ENCODE data around the gene NEIL1. TPM values are rescaled to one million over a fixed set of nuclear protein-coding genes. Genes with fewer than 3 reads are reported as not detected.
A peak's percentile ranks its signal among the peaks of the same experiment; 100 is the strongest.

The NEIL1 gene
- total RNA-seq, 1 donor, result 3.6 TPM

GRCh38 chr15:75361989-75362641 is 15.3 kb downstream of the NEIL1 start:
- Histone ChIP-seq H3K9me3 (ENCODE audit: low read depth, low read length) (no peaks in the 10 kb centered on the region), H3K79me2 (ENCODE audit: insufficient read depth, low read length) (no peaks in the 10 kb centered on the region), H3K27ac (ENCODE audit: low read depth, low read length) (no peak overlapping the region), H2AFZ (ENCODE audit: low read length) (no peak overlapping the region), H3K4me3 (ENCODE audit: insufficient read depth, low read length) (no peak overlapping the region), H3K4me2 (ENCODE audit: insufficient read depth, low read length) (no peak overlapping the region), H4K20me1 (ENCODE audit: insufficient read depth, low read length) (peaks cover 4% of the 10 kb centered on the region), H3K4me1 (ENCODE audit: insufficient read depth, low read length) (peaks cover under 1% of the 10 kb centered on the region), H3K27me3 (ENCODE audit: insufficient read depth, low read length) (no peaks in the 10 kb centered on the region), H3K36me3 (ENCODE audit: insufficient read depth, low read length) (peaks cover 67% of the 10 kb centered on the region)
- no peak for TF ChIP-seq CTCF (IDR thresholded peaks at IDR 0.05; ENCODE audit: extremely low read depth, low read depth, low read length)
- peak; percentile 71 for DNase-seq (ENCODE audit: insufficient read length, low spot score, missing footprints)

GRCh38 chr15:75362642-75363249 is 15.9 kb downstream of the NEIL1 start:
- H3K4me1 ChIP-seq (ENCODE audit: insufficient read depth, low read length), result peaks cover 6% of the 10 kb centered on the region
- no peak overlapping the region for H2AFZ ChIP-seq (ENCODE audit: low read length)
- H3K27ac ChIP-seq (ENCODE audit: low read depth, low read length), result no peak overlapping the region
- no peak overlapping the region for H3K4me3 ChIP-seq (ENCODE audit: insufficient read depth, low read length)
- DNase-seq (ENCODE audit: insufficient read length, low spot score, missing footprints), result peak; percentile 47
- no peaks in the 10 kb centered on the region for H3K9me3 ChIP-seq (ENCODE audit: low read depth, low read length)
- no peak overlapping the region for H3K4me2 ChIP-seq (ENCODE audit: insufficient read depth, low read length)
- TF ChIP-seq CTCF (IDR thresholded peaks at IDR 0.05; ENCODE audit: extremely low read depth, low read depth, low read length), result no peak
- H3K36me3 ChIP-seq (ENCODE audit: insufficient read depth, low read length), result peaks cover 68% of the 10 kb centered on the region
- H4K20me1 ChIP-seq (ENCODE audit: insufficient read depth, low read length), result peaks cover 11% of the 10 kb centered on the region
- no peaks in the 10 kb centered on the region for H3K27me3 ChIP-seq (ENCODE audit: insufficient read depth, low read length)
- H3K79me2 ChIP-seq (ENCODE audit: insufficient read depth, low read length), result peaks cover 5% of the 10 kb centered on the region

- Histone ChIP-seq H3K36me3 (ENCODE audit: insufficient read depth, low read length) (peaks cover 61% of the 10 kb centered on the region), H3K9me3 (ENCODE audit: low read depth, low read length) (no peaks in the 10 kb centered on the region)
- DNase-seq (ENCODE audit: insufficient read length, low spot score, missing footprints), result peak; percentile 53
Observed at GRCh38 chr15:75363786-75364185, 16.9 kb downstream of the NEIL1 start.

More at GRCh38 chr15:75363786-75364185, 16.9 kb downstream of the NEIL1 start:
- Histone ChIP-seq H3K4me3 (ENCODE audit: insufficient read depth, low read length) (no peak overlapping the region), H3K4me1 (ENCODE audit: insufficient read depth, low read length) (peaks cover 9% of the 10 kb centered on the region), H4K20me1 (ENCODE audit: insufficient read depth, low read length) (peaks cover 12% of the 10 kb centered on the region), H3K79me2 (ENCODE audit: insufficient read depth, low read length) (peaks cover 5% of the 10 kb centered on the region), H3K27me3 (ENCODE audit: insufficient read depth, low read length) (no peaks in the 10 kb centered on the region), H2AFZ (ENCODE audit: low read length) (no peak overlapping the region), H3K4me2 (ENCODE audit: insufficient read depth, low read length) (no peak overlapping the region), H3K27ac (ENCODE audit: low read depth, low read length) (no peak overlapping the region)
- TF ChIP-seq CTCF (IDR thresholded peaks at IDR 0.05; ENCODE audit: extremely low read depth, low read depth, low read length), result no peak

Measured in osteoblast (primary cell).